H9 (cell line): ENCODE results near the gene FBXL20. TPM values are rescaled to one million over a fixed set of nuclear protein-coding genes. Genes with fewer than 3 reads are reported as not detected.

ENCODE experiments used
- DNase-seq: peaks from one replicate; pipeline ENCODE4 v3.0.0-alpha.2; 2017
- H2AFZ ChIP-seq: one replicate; pipeline ENCODE4 v1.6.1; 2013; ENCODE audit warnings: mild to moderate bottlenecking, low read length, control low read depth, moderate library complexity
- H2AK5ac ChIP-seq: 2 replicates; pipeline ENCODE4 v1.6.1; 2013; ENCODE audit warnings: low read length, control low read depth, mixed read lengths; ENCODE audit not compliant: insufficient read length
- H2BK120ac ChIP-seq: one replicate; pipeline ENCODE4 v1.6.1; 2013; ENCODE audit warnings: low read depth, mild to moderate bottlenecking, low read length, control low read depth, inconsistent platforms; ENCODE audit not compliant: poor library complexity, severe bottlenecking
- H2BK12ac ChIP-seq: 2 replicates; pipeline ENCODE4 v1.6.1; 2013; ENCODE audit warnings: low read length, control low read depth, mixed read lengths, low read depth; ENCODE audit not compliant: insufficient read length
- H2BK15ac ChIP-seq: 2 replicates; pipeline ENCODE4 v1.6.1; 2013; ENCODE audit warnings: low read depth, low read length, control low read depth
- H2BK20ac ChIP-seq: one replicate; pipeline ENCODE4 v1.6.1; 2013; ENCODE audit warnings: low read depth, mild to moderate bottlenecking, low read length, control low read depth, inconsistent platforms; ENCODE audit not compliant: poor library complexity, severe bottlenecking
- H2BK5ac ChIP-seq: 2 replicates; pipeline ENCODE4 v1.6.1; 2013; ENCODE audit warnings: low read length, control low read depth, mixed read lengths; ENCODE audit not compliant: insufficient read length
- H3K14ac ChIP-seq: 2 replicates; pipeline ENCODE4 v1.6.1; 2013; ENCODE audit warnings: low read length, control low read depth; ENCODE audit not compliant: insufficient read depth
- H3K18ac ChIP-seq: 2 replicates; pipeline ENCODE4 v1.6.1; 2013; ENCODE audit warnings: low read depth, mild to moderate bottlenecking, mixed read lengths, low read length, control low read depth; ENCODE audit not compliant: insufficient read length
- H3K23ac ChIP-seq: 2 replicates; pipeline ENCODE4 v1.6.1; 2013; ENCODE audit warnings: low read length, control low read depth, mixed read lengths, low read depth; ENCODE audit not compliant: insufficient read length
- H3K23me2 ChIP-seq: 2 replicates; pipeline ENCODE4 v1.6.1; 2013; ENCODE audit warnings: low read depth, mild to moderate bottlenecking, mixed read lengths, low read length, control low read depth; ENCODE audit not compliant: insufficient read length, poor library complexity, severe bottlenecking
- H3K27ac ChIP-seq: 2 replicates; pipeline ENCODE4 v1.5.1; 2013; ENCODE audit warnings: low read length, control low read depth, mixed read lengths, low read depth; ENCODE audit not compliant: insufficient read length
- H3K27me3 ChIP-seq: 2 replicates; pipeline ENCODE4 v1.6.1; 2013; ENCODE audit warnings: low read length, control low read depth, inconsistent platforms; ENCODE audit not compliant: insufficient read depth
- H3K4ac ChIP-seq: 2 replicates; pipeline ENCODE4 v1.6.1; 2013; ENCODE audit warnings: low read depth, mild to moderate bottlenecking, control low read depth, inconsistent platforms, low read length, moderate library complexity
- H3K4me1 ChIP-seq: 2 replicates; pipeline ENCODE4 v1.6.1; 2013; ENCODE audit warnings: low read length, control low read depth, inconsistent platforms; ENCODE audit not compliant: insufficient read depth
- H3K4me2 ChIP-seq: 2 replicates; pipeline ENCODE4 v1.6.1; 2013; ENCODE audit warnings: low read length, control low read depth, mixed read lengths; ENCODE audit not compliant: insufficient read length, insufficient read depth
- H3K56ac ChIP-seq: 2 replicates; pipeline ENCODE4 v1.6.1; 2013; ENCODE audit warnings: low read depth, mild to moderate bottlenecking, mixed read lengths, low read length, control low read depth; ENCODE audit not compliant: insufficient read length
- H3K79me1 ChIP-seq: 2 replicates; pipeline ENCODE4 v1.6.1; 2013; ENCODE audit warnings: low read depth, mild to moderate bottlenecking, moderate library complexity, low read length, control low read depth, inconsistent platforms; ENCODE audit not compliant: insufficient read depth, poor library complexity, severe bottlenecking
- H3K79me2 ChIP-seq: 2 replicates; pipeline ENCODE4 v1.6.1; 2013; ENCODE audit warnings: low read length, control low read depth, inconsistent platforms; ENCODE audit not compliant: insufficient read depth
- H3K9ac ChIP-seq: 2 replicates; pipeline ENCODE4 v1.6.1; 2013; ENCODE audit warnings: low read length, control low read depth, mixed read lengths; ENCODE audit not compliant: insufficient read length; ENCODE audit errors: extremely low read depth
- H3K9me3 ChIP-seq: one replicate; pipeline ENCODE4 v1.6.1; 2013; ENCODE audit warnings: low read depth, low read length, inconsistent platforms; ENCODE audit not compliant: control insufficient read depth
- H3T11ph ChIP-seq: one replicate; pipeline ENCODE4 v1.6.1; 2013; ENCODE audit warnings: mild to moderate bottlenecking, low read length, control low read depth, inconsistent platforms
- H4K20me1 ChIP-seq: one replicate; pipeline ENCODE4 v1.6.1; 2013; ENCODE audit not compliant: control insufficient read depth, insufficient read length, insufficient read depth
- H4K5ac ChIP-seq: 2 replicates; pipeline ENCODE4 v1.6.1; 2013; ENCODE audit warnings: low read depth, mild to moderate bottlenecking, mixed read lengths, low read length, control low read depth; ENCODE audit not compliant: insufficient read length
- H4K8ac ChIP-seq: replicated peaks from 2 replicates; pipeline ENCODE4 v1.6.1; 2013; ENCODE audit warnings: low read length, control low read depth, mixed read lengths, low read depth; ENCODE audit not compliant: insufficient read length
- H4K91ac ChIP-seq: 2 replicates; pipeline ENCODE4 v1.6.1; 2013; ENCODE audit warnings: low read depth, mild to moderate bottlenecking, moderate library complexity, mixed read lengths, low read length, control low read depth; ENCODE audit not compliant: insufficient read length
- H3K27ac Mint-ChIP-seq, 3 experiments: 2 replicates in 2 of 3; 3 replicates in 1 of 3; pipeline ENCODE4 v1.8.0; 2020 to 2021; ENCODE audit warnings: mixed read lengths in 3 of 3, mild to moderate bottlenecking in 1 of 3, moderate library complexity in 1 of 3
- H3K27me3 Mint-ChIP-seq: 2 replicates; pipeline ENCODE4 v1.8.0; 2021; ENCODE audit warnings: low read depth, mild to moderate bottlenecking, moderate library complexity, mixed read lengths
- H3K36me3 Mint-ChIP-seq, 3 experiments: 2 replicates in 2 of 3; 3 replicates in 1 of 3; pipeline ENCODE4 v1.8.0; 2020 to 2021; ENCODE audit warnings: low read depth in 3 of 3, mixed read lengths in 3 of 3; ENCODE audit not compliant: insufficient read depth in 1 of 3
- H3K4me1 Mint-ChIP-seq, 2 experiments: 2 replicates each; pipeline ENCODE4 v1.8.0; 2020; ENCODE audit warnings: mixed read lengths in 2 of 2
- H3K4me3 Mint-ChIP-seq, 2 experiments: 2 replicates in 1 of 2; 3 replicates in 1 of 2; pipeline ENCODE4 v1.8.0; 2020 to 2021; ENCODE audit warnings: mild to moderate bottlenecking in 2 of 2, mixed read lengths in 2 of 2, moderate library complexity in 1 of 2
- H3K9me3 Mint-ChIP-seq, 2 experiments: 2 replicates in 1 of 2; 3 replicates in 1 of 2; pipeline ENCODE4 v1.8.0; 2020; ENCODE audit warnings: mild to moderate bottlenecking in 2 of 2, mixed read lengths in 2 of 2, moderate library complexity in 1 of 2
- WGBS: extraction: QIAGEN DNeasy Blood & Tissue Kit; methylation state at CpG from one replicate; pipeline ENCODE4 v1.1.7; 2013; ENCODE audit warnings: missing lambda C conversion rate, low lambda C conversion rate, mixed read lengths; ENCODE audit not compliant: insufficient read length; ENCODE audit errors: extremely low coverage; 5-methylcytosine and 5-hydroxymethylcytosine counted together
- total RNA-seq: library from RNA; stranded (reverse); gene quantifications from 2 replicates; pipeline ENCODE4 v1.2.1, GENCODE V29; 2021
- TF ChIP-seq, protein P1 (sequence below): fragments of 200-600 bp; sonication (generic); conservative IDR thresholded peaks from 3 replicates; pipeline ENCODE4 v1.8.0; 2021; ENCODE audit warnings: antibody characterized with exemption, mild to moderate bottlenecking

Gene FBXL20
- total RNA-seq, 1 experiment from 2014 or later = 18.4 TPM

GRCh38 chr17:39364236-39365025 lies 37.0 kb downstream of the FBXL20 start:
- no peak overlapping the region for H4K91ac ChIP-seq
- Mint-ChIP-seq H3K36me3 (no peaks in the 10 kb centered on the region), H3K4me3 (no peak overlapping the region), H3K9me3 (no peaks in the 10 kb centered on the region), H3K27me3 (no peaks in the 10 kb centered on the region), H3K4me1 (no peaks in the 10 kb centered on the region), H3K27ac (no peak overlapping the region; a peak in 1 of 7 replicates)
- H3K79me1 ChIP-seq = no peaks in the 10 kb centered on the region
- H3K4me2 ChIP-seq = no peak overlapping the region
- H2BK12ac ChIP-seq = no peak overlapping the region
- H2AFZ ChIP-seq = no peak overlapping the region
- no peak overlapping the region for H2BK5ac ChIP-seq
- no peaks in the 10 kb centered on the region for H3K9me3 ChIP-seq
- no peak overlapping the region for H2BK15ac ChIP-seq
- H3K14ac ChIP-seq = no peak overlapping the region
- no peaks in the 10 kb centered on the region for H3K27me3 ChIP-seq
- no peak overlapping the region for H3K9ac ChIP-seq
- no peak overlapping the region for H4K8ac ChIP-seq
- H2AK5ac ChIP-seq = no peak overlapping the region
- no peak overlapping the region for H2BK20ac ChIP-seq
- no peaks in the 10 kb centered on the region for H3K23me2 ChIP-seq
- no peak overlapping the region for H4K5ac ChIP-seq
- TF ChIP-seq, protein P1, sequence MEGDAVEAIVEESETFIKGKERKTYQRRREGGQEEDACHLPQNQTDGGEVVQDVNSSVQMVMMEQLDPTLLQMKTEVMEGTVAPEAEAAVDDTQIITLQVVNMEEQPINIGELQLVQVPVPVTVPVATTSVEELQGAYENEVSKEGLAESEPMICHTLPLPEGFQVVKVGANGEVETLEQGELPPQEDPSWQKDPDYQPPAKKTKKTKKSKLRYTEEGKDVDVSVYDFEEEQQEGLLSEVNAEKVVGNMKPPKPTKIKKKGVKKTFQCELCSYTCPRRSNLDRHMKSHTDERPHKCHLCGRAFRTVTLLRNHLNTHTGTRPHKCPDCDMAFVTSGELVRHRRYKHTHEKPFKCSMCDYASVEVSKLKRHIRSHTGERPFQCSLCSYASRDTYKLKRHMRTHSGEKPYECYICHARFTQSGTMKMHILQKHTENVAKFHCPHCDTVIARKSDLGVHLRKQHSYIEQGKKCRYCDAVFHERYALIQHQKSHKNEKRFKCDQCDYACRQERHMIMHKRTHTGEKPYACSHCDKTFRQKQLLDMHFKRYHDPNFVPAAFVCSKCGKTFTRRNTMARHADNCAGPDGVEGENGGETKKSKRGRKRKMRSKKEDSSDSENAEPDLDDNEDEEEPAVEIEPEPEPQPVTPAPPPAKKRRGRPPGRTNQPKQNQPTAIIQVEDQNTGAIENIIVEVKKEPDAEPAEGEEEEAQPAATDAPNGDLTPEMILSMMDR = no peak
- no peak overlapping the region for H3K18ac ChIP-seq
- no peak for DNase-seq
- no peak overlapping the region for H3T11ph ChIP-seq
- no peak overlapping the region for H2BK120ac ChIP-seq
- no peaks in the 10 kb centered on the region for H4K20me1 ChIP-seq
- WGBS = no CpG with 5 or more reads among the region's 8 CpGs
- no peaks in the 10 kb centered on the region; the same call in 1 of the 2 replicates for H3K79me2 ChIP-seq
- no peak overlapping the region for H3K23ac ChIP-seq
- no peak overlapping the region for H3K4ac ChIP-seq
- no peaks in the 10 kb centered on the region for H3K4me1 ChIP-seq
- no peak overlapping the region for H3K27ac ChIP-seq
- H3K56ac ChIP-seq = no peak overlapping the region
